GM15510 (cell line): ENCODE results near the gene LRRTM4.

Source experiments
- POLR2A ChIP-seq: IDR thresholded peaks from 3 replicates; pipeline ENCODE4 v1.6.1; 2011; ENCODE audit warnings: borderline replicate concordance; ENCODE audit not compliant: insufficient read length; ENCODE audit errors: extremely low read depth

The LRRTM4 gene

GRCh38 chr2:77013457-77013856 is 508.7 kb downstream of the LRRTM4 start:
- no peak for TF ChIP-seq POLR2A

- no peak for TF ChIP-seq POLR2A
These were observed 512.9 kb downstream of the LRRTM4 start for GRCh38 chr2:77009307-77009706.

GRCh38 chr2:77008853-77009252 is 513.3 kb downstream of the LRRTM4 start:
- no peak for TF ChIP-seq POLR2A

- TF ChIP-seq POLR2A = no peak
These were observed 514.5 kb downstream of the LRRTM4 start for GRCh38 chr2:77007686-77008085.

- TF ChIP-seq POLR2A = no peak
These were observed 516.7 kb downstream of the LRRTM4 start for GRCh38 chr2:77005522-77005921.

GRCh38 chr2:77001895-77002294 is 520.3 kb downstream of the LRRTM4 start:
- TF ChIP-seq POLR2A = no peak

- TF ChIP-seq POLR2A = no peak
These were observed 523.5 kb downstream of the LRRTM4 start for GRCh38 chr2:76998704-76999103.

GRCh38 chr2:76998152-76998551 is 524.0 kb downstream of the LRRTM4 start:
- no peak for TF ChIP-seq POLR2A

GRCh38 chr2:76997296-76997695 is 524.9 kb downstream of the LRRTM4 start:
- no peak for TF ChIP-seq POLR2A

- no peak for TF ChIP-seq POLR2A
These were observed 536.6 kb downstream of the LRRTM4 start for GRCh38 chr2:76985387-76986136.

GRCh38 chr2:76984359-76984758 is 537.8 kb downstream of the LRRTM4 start:
- no peak for TF ChIP-seq POLR2A

GRCh38 chr2:76980067-76980787 is 541.9 kb downstream of the LRRTM4 start:
- no peak for TF ChIP-seq POLR2A

GRCh38 chr2:76977846-76978727 is 544.1 kb downstream of the LRRTM4 start:
- TF ChIP-seq POLR2A = no peak

GRCh38 chr2:76975752-76976151 is 546.4 kb downstream of the LRRTM4 start:
- TF ChIP-seq POLR2A = no peak

GRCh38 chr2:76973610-76974009 is 548.6 kb downstream of the LRRTM4 start:
- TF ChIP-seq POLR2A = no peak

GRCh38 chr2:76965772-76966171 is 556.4 kb downstream of the LRRTM4 start:
- TF ChIP-seq POLR2A = no peak

GRCh38 chr2:76958749-76959148 is 563.4 kb downstream of the LRRTM4 start:
- no peak for TF ChIP-seq POLR2A
